Muscle of back (tissue), 13 donors: ENCODE measurements around the gene OR9G1. TPM values are rescaled to one million over a fixed set of nuclear protein-coding genes. Genes with fewer than 3 reads are reported as not detected.
"Not testable (repeated sequence)": the region's sequence is repeated elsewhere in the genome, so short reads cannot be mapped to it uniquely, and the experiment has no call there.

Experiments used
- DNase-seq, 3 donors: peaks; one replicate each; pipeline versions ENCODE4 v3.0.0 to v3.0.0-alpha.2; 2013
- long read RNA-seq, 9 donors: transcript quantifications; one replicate each; lab custom pipeline, GENCODE V29; 2026
- polyA plus RNA-seq, 10 donors: library from polyadenylated mRNA; unstranded; fragments of 120-200 nt; gene quantifications; one replicate each; pipeline ENCODE4 v1.2.1, GENCODE V29; 2013; ENCODE audit not compliant: insufficient read length in 10 of 10

OR9G1 gene, protein sequence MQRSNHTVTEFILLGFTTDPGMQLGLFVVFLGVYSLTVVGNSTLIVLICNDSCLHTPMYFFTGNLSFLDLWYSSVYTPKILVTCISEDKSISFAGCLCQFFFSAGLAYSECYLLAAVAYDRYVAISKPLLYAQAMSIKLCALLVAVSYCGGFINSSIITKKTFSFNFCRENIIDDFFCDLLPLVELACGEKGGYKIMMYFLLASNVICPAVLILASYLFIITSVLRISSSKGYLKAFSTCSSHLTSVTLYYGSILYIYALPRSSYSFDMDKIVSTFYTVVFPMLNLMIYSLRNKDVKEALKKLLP
- not detected for polyA plus RNA-seq
- long read RNA-seq, donor 1, result 0 reads
- long read RNA-seq, donor 2, result 0 reads
- long read RNA-seq, donor 3, result 0 reads
- long read RNA-seq, donor 4, result 0 reads
- long read RNA-seq, donor 5, result 0 reads
- long read RNA-seq, donor 6, result 0 reads
- long read RNA-seq, donor 7, result 0 reads
- long read RNA-seq, donor 8, result 0 reads
- long read RNA-seq, donor 9, result 0 reads

DNA sequence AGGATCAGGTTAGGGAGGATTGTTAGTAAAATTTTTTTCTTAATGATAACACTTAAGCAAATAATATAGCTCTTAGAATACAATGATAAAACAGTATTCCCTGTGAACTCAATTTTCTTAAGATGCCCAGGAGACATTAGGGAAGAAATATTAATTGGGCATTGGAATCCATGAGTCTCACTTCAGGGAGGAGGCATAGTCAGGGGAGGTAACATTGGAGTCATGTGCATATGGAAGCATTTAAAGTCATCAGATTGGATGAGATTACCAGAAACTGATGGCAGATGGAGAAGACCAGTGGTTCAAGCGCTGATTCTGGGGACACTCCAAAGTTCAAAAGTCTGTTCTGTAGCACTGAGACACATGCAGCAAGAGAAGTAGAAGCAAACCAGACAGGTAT, at the start of gene OR9G1:
Gene OR9G1, plus strand, starts transcription at position 301 of the 400 bp plus-strand sequence. CDS start 1,293 bp downstream, outside the sequence.
- DNase-seq, result no peak

DNA sequence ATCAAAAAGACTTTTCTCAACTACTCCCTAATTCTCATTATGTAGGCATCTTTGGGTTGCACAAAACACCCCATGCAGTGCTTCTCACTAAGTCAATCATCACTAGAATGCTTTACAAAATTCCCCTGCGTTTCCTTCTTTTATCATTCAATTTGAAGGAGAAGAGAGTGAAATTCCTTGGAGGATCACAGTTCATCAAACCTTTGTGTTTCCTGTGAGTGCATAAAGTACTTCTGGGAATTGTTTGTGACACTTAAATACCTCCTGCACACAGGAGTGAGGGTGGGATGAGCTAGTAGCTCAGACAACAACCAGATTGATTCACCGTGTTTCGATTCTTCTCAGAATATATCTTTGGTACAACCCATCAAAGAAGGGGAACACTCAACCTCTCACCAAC, 39.1 kb upstream of the OR9G1 start:
- no peak for DNase-seq

DNA sequence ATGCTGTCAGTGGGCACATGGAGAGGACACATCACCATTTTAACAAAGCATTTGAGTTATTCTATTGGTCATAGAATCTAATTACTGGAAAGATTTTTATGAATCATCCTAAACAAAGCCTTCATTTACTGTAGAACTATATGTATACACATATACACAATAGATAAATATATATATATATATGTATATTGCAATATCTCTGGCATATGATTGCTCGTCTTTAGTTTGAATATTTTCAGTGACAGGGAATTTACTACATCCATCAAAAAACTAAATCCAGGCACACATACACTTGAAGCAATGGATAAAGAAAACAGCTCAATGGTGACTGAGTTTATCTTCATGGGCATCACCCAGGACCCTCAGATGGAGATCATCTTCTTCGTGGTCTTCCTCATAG, 35.5 kb upstream of the OR9G1 start, which contains the start of gene OR5AR1:
Gene OR5AR1, plus strand, starts transcription at position 301 of the 400 bp plus-strand sequence. Its CDS starts 0 bp downstream, at position 301.
- no peak for DNase-seq

DNA sequence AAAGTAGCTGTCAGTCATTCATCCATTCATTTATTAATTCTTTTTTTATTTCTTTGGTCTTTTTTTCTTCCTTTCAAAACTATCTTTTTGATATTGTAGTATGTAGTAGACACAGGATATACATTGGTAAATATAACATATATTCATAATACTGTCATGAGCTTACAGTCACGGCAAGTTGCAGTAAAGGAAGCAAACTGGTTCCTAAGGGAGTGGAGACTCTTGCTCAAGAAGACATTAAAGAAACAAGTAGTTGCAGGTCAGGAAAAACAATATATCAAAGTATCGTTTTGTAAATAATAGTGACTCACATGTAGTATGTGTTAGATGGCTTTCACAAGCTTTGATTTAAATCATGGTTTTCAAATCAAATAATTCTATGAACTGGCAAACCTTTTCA, 27.9 kb upstream of the OR9G1 start:
- DNase-seq, result no peak

DNA sequence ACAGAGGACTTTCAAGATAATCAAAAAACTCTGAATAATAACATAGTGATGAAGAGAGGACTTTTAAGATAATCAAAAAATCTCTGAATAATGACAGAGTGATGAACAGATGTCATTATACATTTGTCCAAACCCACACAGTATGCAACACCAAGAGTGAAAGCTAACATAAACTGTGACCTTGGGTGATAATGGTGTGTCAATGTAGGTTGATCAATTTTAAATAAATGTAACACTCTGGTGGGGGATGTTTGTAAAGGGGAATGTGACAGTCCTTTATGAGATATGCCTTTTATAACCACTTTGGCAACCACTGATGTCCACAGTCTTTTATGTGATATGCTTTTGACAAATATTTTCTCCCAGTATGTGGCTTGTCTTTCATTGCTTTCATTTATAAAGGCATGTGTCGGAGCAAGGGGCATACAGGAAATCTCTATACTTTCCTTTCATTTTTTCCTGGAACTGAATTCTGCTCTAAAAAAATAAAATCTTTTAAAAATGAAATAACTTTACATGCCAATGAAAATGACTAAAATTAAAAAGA, 10.3 kb upstream of the OR9G1 start:
- no peak for DNase-seq

DNA sequence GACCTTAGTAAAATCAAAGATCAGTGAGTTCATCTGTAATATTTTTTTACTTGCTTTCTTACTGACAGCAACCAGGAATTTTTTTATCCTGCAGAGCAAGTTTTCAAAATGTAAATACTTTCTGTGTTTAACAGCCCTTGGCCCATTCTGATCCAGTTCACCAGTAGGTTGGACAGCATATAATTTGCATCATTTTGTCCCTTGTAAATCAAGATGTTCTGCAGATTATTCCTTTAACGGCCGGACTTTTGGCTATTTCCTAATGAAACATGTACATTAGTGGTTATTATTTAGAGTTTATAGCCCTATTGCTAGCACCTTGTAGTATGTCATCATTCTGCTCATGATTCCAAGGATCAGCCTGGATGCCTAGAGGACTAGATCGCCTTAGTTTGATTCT, 7.7 kb upstream of the OR9G1 start:
- DNase-seq, result not testable (repeated sequence)

DNA sequence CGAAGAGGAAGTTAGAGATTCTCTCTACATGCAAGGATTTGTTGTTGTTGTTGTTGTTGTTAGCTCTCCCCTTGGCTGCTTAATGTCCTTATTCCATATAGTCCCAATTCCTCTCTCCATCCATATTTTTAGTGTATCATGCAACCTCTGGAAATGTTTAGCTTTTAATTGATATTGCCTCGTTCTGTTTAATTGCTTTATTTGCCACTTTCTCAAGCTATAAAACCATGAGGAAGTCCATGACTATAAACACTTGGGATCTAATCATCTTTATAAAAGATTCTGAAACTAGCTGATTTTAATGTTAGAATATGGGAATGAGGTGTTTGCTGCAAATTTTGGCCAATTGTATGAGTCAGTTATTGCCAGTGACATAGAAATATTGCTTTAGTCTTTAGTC, 5.5 kb upstream of the OR9G1 start:
- no peak for DNase-seq

DNA sequence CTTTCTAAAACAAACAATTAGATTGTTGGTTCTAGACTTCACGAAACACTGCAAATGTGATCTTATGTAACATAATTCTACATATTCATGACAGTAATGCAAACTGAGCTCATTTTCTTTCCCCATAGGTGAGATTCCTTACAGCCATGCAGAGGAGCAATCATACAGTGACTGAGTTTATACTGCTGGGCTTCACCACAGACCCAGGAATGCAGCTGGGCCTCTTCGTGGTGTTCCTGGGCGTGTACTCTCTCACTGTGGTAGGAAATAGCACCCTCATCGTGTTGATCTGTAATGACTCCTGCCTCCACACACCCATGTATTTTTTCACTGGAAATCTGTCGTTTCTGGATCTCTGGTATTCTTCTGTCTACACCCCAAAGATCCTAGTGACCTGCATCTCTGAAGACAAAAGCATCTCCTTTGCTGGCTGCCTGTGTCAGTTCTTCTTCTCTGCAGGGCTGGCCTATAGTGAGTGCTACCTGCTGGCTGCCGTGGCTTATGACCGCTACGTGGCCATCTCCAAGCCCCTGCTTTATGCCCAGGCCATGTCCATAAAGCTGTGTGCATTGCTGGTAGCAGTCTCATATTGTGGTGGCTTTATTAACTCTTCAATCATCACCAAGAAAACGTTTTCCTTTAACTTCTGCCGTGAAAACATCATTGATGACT, 1.5 kb downstream of the OR9G1 start:
- no peak for DNase-seq

DNA sequence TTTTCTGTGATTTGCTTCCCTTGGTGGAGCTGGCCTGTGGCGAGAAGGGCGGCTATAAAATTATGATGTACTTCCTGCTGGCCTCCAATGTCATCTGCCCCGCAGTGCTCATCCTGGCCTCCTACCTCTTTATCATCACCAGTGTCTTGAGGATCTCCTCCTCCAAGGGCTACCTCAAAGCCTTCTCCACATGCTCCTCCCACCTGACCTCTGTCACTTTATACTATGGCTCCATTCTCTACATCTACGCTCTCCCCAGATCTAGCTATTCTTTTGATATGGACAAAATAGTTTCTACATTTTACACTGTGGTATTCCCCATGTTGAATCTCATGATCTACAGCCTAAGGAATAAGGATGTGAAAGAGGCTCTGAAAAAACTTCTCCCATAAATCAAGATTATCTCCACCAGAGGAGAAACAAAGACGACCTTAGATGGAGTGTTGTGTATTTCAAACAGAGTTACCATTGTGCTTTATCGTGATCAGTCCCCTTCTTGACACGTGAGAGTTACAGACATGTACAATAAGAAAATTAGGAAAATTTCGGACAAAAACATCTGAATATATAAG, 2.1 kb downstream of the OR9G1 start:
- no peak for DNase-seq

DNA sequence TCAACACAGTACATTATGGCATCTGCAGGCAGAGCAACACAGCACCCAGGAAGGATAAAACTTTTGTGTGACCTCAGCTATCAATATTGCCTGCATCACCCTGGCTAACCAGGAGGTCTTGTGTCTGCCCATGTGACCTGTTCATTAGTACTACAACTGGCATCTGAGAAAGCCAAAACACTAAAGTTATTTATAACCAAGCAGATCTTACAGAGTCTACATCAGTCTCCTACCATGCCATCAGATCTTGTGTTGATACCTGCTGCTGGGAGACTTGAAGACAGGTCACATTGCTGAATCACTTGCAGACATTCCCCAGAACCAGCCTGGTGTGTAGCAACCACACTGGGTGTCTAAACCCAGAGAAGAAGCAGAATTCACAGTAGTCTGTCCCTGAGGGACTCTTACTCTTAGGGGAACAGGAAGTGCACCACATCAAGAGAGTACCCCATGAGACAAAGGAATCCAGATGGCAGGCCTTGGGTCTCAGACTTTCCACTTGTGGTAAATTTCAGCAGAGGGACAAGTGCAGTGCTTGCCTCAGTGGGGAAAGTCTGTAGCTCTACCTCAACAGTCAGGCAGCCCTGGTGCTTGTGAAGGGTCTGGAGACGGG, 7.0 kb downstream of the OR9G1 start:
- no peak for DNase-seq

DNA sequence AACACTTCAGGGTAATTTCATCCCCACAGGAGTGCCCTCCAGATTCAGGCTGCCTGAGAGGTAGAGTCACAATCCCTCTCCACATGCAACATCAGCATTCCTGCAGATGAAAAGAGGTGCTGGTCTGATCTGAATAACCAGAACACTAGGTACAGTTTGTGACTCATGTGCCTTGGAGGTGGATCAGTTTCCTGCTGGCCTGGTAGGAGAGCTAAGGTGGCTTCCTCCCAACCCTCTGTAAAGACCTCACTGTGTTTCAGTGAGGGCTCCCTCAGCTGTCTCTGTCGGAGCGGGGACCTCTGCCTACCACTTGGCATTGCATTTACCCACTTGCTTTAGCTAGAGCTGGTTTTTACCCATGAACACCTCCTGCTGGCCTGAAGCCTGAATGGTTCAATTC, 7.6 kb downstream of the OR9G1 start:
- DNase-seq, result no peak

DNA sequence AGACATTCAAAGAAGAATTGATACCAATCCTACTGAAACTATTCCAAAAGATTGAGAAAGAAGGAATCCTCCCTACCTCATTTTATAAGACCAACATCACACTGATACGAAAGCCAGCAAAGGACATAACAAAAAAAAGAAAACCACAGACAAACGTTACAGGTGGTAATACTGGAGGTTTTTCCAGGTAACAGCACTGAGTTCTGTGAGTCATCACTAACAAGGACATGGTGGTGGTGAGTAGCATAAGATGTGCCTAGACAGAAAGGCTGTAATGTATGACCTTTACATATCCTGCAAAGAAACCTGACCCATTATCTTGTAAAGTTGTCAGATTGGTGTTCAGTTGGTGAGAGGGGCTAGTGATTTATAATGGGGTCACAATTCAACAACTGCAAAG, 15.3 kb downstream of the OR9G1 start:
- no peak for DNase-seq

DNA sequence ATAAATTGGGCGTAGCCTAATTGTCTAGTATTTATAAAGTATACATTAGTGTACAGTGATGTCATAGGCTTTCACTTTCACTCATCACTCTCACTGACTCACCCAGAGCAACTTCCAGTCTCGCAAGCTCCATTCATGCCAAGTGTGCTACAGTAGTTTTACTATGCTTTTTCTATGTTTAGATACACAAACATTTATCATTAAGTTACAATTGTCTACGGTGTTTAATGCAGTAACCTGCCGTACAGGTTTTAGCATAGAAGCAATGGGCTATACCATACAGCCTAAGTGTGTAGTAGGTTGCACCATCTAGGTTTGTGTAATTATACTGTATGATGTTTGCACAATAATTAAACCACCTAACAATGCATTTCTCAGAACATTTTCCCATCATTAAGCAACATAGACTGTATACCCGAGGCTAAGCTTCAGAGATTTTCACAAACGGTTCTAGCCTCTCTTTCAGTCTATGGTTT, 17.5 kb downstream of the OR9G1 start:
- no peak for DNase-seq

DNA sequence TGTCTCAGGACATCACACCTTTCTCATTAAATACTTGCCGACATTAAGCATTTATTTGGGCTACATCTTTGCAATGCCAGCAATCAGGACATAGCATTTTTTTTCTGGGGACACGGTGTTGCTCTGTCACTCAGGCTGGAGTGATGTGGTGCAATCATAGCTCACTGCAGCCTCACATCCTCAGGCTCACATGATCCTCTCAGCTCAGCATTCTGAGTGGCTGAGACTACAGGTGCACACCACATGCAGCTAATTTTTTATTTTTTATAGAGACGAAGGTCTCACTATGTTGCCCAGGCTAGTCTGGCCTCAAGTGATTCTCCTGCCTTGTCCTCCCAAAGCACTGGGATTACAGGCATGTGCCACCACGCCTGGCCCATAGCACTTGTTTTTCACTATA, 21.6 kb downstream of the OR9G1 start:
- DNase-seq, result no peak

DNA sequence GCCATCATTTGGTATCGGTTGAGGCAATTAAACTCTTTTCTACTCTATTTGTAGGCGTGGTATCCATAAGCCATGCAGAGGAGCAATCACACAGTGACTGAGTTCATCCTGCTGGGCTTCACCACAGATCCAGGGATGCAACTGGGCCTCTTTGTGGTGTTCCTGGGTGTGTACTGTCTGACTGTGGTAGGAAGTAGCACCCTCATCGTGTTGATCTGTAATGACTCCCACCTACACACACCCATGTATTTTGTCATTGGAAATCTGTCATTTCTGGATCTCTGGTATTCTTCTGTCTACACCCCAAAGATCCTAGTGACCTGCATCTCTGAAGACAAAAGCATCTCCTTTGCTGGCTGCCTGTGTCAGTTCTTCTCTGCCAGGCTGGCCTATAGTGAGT, 41.2 kb downstream of the OR9G1 start:
- no peak for DNase-seq

DNA sequence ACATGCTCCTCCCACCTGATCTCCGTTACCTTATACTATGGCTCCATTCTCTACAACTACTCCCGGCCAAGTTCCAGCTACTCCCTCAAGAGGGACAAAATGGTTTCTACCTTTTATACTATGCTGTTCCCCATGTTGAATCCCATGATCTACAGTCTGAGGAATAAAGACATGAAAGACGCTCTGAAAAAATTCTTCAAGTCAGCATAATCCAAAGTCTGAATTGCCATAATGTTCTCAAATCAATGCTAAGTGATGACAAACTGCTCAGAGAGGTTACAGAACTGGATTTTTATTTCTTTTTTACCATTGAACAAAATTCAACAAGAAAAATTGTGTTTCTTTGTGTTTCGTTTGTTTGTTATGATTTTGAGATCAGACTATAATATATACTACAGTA, 42.0 kb downstream of the OR9G1 start:
- DNase-seq, result no peak

DNA sequence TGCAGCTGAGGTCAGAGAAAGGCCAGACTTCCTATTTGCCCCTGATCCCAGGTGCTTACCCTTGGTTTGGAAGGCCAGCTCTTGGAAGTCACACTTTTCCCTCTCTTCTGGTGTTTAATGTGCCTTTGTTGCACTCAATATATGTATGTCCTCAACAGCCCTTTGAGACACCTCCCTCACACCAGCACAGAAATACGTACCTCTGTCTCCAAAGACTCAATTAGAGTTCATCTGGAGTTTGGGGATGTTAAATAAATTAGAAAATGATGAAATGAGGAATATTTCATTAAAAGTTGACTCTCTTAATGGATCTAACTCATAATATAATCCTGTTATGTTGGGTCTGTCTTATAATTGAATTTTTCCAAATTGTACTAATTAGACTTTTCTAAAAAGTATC, 49.7 kb downstream of the OR9G1 start, which contains the start of gene OR9G4:
Gene OR9G4, minus strand, starts transcription at position 101 of the 400 bp plus-strand sequence. CDS start 4,931 bp downstream, outside the sequence.
- no peak for DNase-seq

DNA sequence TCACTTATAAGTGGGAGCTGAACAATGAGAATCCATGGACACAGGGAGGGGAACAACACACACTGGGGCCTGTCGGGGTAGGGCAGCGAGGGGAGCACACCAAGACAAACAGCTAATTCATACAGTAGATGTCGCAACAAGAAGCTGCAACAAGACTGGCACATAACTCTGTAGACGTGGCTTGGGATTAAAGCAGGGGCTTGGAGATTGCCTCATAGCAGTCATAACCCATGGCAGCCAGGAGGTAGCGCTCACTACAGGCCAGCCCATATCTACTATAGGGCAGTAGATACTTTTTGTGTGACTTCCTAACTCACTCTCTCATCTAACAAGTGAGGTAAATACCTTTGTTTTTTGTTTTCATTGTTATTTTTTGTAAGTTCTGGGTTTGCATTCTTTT, 51.3 kb downstream of the OR9G1 start:
- no peak for DNase-seq

DNA sequence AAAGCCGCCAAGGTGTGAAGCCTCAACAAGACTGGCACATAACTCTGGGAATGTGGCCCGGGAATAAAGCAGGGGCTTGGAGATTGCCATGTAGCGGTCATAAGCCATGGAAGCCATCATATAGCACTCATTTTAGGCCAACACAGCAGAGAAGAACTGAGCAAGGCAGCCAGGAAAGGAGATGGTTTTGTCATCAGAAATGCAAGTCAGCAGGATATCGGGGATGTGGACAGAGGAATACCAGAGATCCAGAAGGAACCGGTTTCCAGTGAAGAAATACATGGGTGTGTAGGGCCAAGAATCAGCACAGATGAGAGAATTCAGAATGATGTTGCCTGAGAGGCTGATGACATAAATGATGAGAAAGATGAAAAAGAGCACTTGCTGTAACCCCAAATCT, 52.6 kb downstream of the OR9G1 start:
- no peak for DNase-seq
